Astrocyte of the cerebellum (primary cell): Measurements from ENCODE around the gene BMP2K.
A peak's percentile ranks its signal among the peaks of the same experiment; 100 is the strongest.

ENCODE experiments used
- DNase-seq: peaks from one replicate; pipeline ENCODE4 v3.0.0-alpha.2; 2011; ENCODE audit warnings: low read depth
- H3K4me3 ChIP-seq: 2 replicates; pipeline ENCODE4 v1.5.1; 2011; ENCODE audit warnings: mild to moderate bottlenecking, low read depth, low read length, moderate library complexity
- in situ Hi-C: cut with HindIII; loops from 2 replicates; pipeline ENCODE4 v1.10.0; 2017; ENCODE audit warnings: low sequenced_read_pairs
- TF ChIP-seq, protein P1 (sequence below): IDR thresholded peaks from 2 replicates; pipeline ENCODE4 v1.5.1; 2012; ENCODE audit warnings: low read length, low read depth, moderate library complexity, mild to moderate bottlenecking; ENCODE audit errors: missing control alignments

The BMP2K gene

DNA sequence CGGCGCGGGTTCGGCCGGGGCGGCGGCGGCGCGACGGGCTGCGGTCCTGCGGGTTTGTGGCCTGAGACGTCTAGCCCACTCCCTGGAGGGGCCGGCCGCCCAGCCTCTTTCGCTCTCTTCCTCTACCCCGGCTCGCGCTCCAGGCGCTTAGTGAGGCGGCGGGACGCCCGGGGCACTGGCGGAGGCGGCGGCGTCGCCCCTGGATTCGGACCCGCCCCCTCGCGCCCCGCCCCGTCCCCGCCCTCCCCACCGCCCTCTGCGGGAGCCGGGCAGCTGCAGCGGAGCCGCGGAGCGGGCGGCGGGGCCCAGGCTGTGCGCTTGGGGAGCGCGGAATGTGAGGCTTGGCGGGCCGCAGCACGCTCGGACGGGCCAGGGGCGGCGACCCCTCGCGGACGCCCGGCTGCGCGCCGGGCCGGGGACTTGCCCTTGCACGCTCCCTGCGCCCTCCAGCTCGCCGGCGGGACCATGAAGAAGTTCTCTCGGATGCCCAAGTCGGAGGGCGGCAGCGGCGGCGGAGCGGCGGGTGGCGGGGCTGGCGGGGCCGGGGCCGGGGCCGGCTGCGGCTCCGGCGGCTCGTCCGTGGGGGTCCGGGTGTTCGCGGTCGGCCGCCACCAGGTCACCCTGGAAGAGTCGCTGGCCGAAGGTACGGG, at the start of gene BMP2K:
Gene BMP2K, plus strand, starts transcription at position 272 of the 650 bp plus-strand sequence. Its CDS starts 194 bp downstream, at position 466.
- peak within 1 kb of the TSS; percentile 79 for H3K4me3 ChIP-seq
- in situ Hi-C loops: no loop called here
- TF ChIP-seq, protein P1, sequence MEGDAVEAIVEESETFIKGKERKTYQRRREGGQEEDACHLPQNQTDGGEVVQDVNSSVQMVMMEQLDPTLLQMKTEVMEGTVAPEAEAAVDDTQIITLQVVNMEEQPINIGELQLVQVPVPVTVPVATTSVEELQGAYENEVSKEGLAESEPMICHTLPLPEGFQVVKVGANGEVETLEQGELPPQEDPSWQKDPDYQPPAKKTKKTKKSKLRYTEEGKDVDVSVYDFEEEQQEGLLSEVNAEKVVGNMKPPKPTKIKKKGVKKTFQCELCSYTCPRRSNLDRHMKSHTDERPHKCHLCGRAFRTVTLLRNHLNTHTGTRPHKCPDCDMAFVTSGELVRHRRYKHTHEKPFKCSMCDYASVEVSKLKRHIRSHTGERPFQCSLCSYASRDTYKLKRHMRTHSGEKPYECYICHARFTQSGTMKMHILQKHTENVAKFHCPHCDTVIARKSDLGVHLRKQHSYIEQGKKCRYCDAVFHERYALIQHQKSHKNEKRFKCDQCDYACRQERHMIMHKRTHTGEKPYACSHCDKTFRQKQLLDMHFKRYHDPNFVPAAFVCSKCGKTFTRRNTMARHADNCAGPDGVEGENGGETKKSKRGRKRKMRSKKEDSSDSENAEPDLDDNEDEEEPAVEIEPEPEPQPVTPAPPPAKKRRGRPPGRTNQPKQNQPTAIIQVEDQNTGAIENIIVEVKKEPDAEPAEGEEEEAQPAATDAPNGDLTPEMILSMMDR: no peak
- DNase-seq: peak; percentile 38

DNA sequence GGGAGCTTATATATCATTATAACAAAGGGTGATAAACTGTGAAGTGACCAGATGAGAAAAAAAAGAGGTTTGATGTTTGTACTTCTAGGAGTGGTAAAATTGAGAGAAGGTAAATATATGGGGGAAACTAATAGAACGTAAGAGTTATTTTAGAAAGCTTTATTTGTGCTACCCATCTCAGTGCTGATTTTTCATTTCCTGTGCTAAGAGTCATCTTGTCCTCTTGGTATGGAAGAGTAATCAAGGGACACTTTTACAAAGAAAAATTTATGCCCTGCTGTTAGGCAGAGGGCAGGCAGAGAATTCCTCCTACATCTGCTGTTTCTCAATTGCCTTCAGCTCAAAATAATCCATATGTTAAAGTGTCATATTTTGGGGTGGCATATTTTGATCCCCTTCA, 49.6 kb upstream of the BMP2K start:
- in situ Hi-C loops: no loop called here
- TF ChIP-seq, protein P1: no peak
- H3K4me3 ChIP-seq: no peak overlapping the region
- DNase-seq: no peak

DNA sequence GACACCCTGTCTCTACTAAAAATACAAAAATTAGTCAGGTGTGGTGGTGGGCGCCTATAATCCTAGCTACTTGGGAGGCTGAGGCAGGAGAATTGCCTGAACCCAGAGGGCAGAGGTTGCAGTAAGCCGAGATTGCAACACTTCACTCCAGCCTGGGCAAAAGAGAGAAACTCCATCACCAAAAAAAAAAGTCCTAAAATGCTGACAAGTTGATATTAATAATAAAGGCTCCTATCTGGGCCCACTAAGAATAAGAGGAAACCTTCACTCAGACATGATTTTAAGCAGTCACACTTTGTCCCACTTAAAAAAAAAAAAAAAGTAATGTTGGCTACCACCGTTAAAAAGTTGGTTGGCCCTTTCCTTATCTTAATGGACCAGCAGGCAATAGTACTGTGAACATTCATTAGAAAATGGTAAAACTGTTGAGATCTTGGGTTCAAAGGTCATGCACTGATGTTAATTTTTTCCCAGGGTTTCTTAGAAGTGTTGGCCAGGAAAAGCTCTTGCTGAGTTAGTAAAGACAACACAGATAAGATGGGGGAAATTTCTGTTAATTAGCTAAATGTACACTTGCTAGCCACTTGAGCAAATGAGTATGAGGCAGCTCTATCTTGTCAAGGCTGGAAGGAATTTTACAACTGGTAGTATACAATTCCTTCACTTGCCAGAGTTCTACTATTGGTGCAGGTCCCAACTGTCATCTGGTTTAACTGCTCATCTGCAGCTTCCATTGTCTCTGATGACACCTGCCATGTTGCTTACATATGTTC, 43.6 kb upstream of the BMP2K start:
- H3K4me3 ChIP-seq: no peak overlapping the region
- in situ Hi-C loops: no loop called here
- TF ChIP-seq, protein P1: no peak
- no peak for DNase-seq

DNA sequence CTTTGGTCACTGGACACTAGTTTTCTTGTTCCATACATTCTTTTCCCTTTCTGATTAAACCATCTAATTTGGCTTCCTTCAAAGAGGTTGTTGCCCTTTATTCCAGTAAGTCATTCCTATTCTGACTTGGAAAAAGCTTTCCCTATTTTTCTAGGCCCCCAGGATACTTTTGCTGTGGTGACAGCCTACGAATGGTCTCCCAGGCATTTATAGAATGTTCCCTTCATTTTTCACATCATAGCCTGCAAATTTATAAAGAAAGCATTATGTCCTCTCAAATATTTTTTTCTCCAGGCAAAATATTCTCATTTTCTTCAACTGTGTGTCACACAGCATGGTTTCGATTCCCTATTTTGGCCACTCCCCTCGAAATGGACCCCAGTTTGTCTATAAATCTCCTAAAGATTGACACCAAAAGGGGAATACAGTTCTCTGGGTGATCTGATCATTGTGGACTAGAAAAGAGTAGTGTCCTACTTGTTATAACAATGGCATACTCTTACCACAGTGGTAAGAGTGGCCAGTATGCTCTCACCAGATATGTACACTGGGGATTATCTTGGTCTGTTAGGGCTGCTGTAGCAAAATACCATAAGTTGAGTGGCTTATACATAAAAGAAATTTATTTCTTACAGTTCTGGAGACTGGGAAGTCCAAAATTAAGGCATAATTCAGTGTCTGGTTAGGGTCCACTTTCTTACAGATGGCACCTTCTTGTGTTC, 41.5 kb upstream of the BMP2K start:
- TF ChIP-seq, protein P1: no peak
- no peak for DNase-seq
- in situ Hi-C loops: no loop called here
- no peak overlapping the region for H3K4me3 ChIP-seq

DNA sequence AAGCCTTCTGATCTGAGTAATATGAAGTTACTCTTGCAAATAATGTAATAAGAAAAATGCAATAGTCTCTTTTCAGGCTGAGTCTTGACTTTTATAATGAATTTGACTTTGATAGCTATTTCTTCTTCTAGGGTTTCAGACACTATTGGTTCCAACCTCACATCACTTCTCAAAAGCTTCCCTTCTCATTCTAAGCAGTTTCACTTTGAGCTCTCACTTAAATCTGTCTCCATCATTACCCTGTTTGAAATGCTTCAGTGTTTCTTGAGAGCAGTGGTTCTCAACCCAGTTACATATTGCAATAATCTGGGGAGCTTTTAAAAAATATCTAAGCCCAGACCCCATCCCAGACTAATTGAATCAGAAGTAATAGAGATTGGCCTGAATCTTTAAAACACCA, 40.5 kb upstream of the BMP2K start:
- H3K4me3 ChIP-seq: no peak overlapping the region
- TF ChIP-seq, protein P1: no peak
- in situ Hi-C loops: no loop called here
- DNase-seq: no peak

DNA sequence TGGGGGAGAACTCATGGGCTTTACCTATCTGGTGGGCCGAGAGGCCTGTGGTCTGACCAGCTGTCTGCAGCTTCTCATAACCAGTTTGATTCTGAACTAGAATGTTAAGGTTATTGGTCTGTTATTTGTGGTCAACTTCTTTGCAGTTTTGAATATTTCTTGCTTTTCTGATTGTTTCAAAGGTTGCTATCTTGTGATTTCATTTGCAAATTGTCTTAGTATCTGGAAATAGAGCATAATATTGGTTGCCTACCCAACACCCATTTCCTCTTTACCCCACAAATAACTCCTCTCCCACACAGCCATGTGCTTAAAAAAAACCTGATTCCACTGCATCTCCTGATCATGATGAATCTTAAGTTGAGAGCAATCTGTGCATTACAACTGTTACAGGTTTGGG, 39.1 kb upstream of the BMP2K start:
- DNase-seq: no peak
- in situ Hi-C loops: no loop called here
- no peak overlapping the region for H3K4me3 ChIP-seq
- TF ChIP-seq, protein P1: no peak
